Peyer's patch (tissue), 4 donors: ENCODE data around the gene LTB4R. TPM values are rescaled to one million over a fixed set of nuclear protein-coding genes. Genes with fewer than 3 reads are reported as not detected.

Source experiments
- DNase-seq, 3 donors: peaks; one replicate each; pipeline ENCODE4 v3.0.0-alpha.2; 2017 to 2019
- H3K27ac ChIP-seq, 4 donors: fragments of 200-600 bp; sonication (generic); one replicate each; pipeline ENCODE4 v1.5.1; 2016 to 2019
- H3K27me3 ChIP-seq, 2 donors: fragments of 200-600 bp; sonication (generic); one replicate each; pipeline ENCODE4 v1.5.1; 2019
- H3K36me3 ChIP-seq, 3 donors: fragments of 200-600 bp; sonication (generic); one replicate each; pipeline ENCODE4 v1.5.1; 2016 to 2019
- H3K4me1 ChIP-seq, 4 donors: fragments of 200-600 bp; sonication (generic); one replicate each; pipeline ENCODE4 v1.5.1; 2016 to 2019
- H3K4me3 ChIP-seq, 4 donors: fragments of 200-600 bp; sonication (generic); 1 replicate in 3 of 4; 2 replicates in 1 of 4; pipeline ENCODE4 v1.5.1; 2016 to 2019; ENCODE audit warnings: mild to moderate bottlenecking in 1 of 4
- H3K9me3 ChIP-seq, 4 donors: fragments of 200-600 bp; sonication (generic); one replicate each; pipeline ENCODE4 v1.5.1; 2016 to 2019; ENCODE audit warnings: mild to moderate bottlenecking in 1 of 4
- POLR2A ChIP-seq, 2 donors: fragments of 450-650 bp; IDR thresholded peaks; one replicate each; pipeline ENCODE4 v1.5.1; 2017; ENCODE audit warnings: antibody characterized with exemption in 2 of 2, mild to moderate bottlenecking in 2 of 2, moderate library complexity in 2 of 2
- total RNA-seq, 4 donors: library from RNA; depleted of rRNA; stranded (reverse); fragments of >200 nt; gene quantifications; one replicate each; pipeline ENCODE4 v1.1.0, GENCODE V29; 2016
- TF ChIP-seq, protein P1 (sequence below), 6 experiments: fragments of 450-650 bp in 4 of 6; fragments of 200-600 bp in 2 of 6; sonication (generic) in 1 of 6; IDR thresholded peaks; one replicate each; pipeline ENCODE4 v1.5.1; 2017 to 2019; ENCODE audit warnings: antibody characterized with exemption in 6 of 6, mild to moderate bottlenecking in 3 of 6, moderate library complexity in 1 of 6

LTB4R gene
- total RNA-seq, 4 donors from 2014 or later: 5.1 to 28.5 (median 10.1) TPM

DNA sequence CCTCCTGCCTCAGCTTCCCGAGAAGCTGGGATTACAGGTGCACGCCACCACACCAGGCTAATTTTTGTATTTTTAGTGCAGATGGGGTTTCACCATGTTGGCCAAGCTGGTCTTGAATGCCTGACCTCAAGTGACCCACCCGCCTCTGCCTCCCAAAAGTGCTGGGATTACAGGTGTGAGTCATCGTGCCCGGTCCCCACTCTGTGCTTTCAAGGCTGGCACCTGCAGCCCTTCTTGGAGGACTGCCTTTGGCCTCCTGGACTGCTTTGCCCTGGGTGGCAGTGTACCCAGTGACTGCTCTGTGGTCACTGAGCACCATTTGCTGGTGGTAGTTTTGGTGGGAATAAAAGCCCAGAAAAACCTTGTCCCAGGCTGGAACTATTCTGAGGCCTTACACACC, 24.3 kb upstream of the LTB4R start:
- Histone ChIP-seq H3K4me1 (no peaks in the 10 kb centered on the region), H3K36me3 (peaks cover 0 to 29% (median 0%) of the 10 kb centered on the region in 3 donors), H3K4me3 (no peak overlapping the region), H3K27me3 (no peaks in the 10 kb centered on the region), H3K27ac (no peak overlapping the region), H3K9me3 (no peaks in the 10 kb centered on the region)
- TF ChIP-seq POLR2A (IDR thresholded peaks at IDR 0.05): no peak
- TF ChIP-seq, protein P1, sequence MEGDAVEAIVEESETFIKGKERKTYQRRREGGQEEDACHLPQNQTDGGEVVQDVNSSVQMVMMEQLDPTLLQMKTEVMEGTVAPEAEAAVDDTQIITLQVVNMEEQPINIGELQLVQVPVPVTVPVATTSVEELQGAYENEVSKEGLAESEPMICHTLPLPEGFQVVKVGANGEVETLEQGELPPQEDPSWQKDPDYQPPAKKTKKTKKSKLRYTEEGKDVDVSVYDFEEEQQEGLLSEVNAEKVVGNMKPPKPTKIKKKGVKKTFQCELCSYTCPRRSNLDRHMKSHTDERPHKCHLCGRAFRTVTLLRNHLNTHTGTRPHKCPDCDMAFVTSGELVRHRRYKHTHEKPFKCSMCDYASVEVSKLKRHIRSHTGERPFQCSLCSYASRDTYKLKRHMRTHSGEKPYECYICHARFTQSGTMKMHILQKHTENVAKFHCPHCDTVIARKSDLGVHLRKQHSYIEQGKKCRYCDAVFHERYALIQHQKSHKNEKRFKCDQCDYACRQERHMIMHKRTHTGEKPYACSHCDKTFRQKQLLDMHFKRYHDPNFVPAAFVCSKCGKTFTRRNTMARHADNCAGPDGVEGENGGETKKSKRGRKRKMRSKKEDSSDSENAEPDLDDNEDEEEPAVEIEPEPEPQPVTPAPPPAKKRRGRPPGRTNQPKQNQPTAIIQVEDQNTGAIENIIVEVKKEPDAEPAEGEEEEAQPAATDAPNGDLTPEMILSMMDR (IDR thresholded peaks at IDR 0.05): no peak
- DNase-seq: no peak

DNA sequence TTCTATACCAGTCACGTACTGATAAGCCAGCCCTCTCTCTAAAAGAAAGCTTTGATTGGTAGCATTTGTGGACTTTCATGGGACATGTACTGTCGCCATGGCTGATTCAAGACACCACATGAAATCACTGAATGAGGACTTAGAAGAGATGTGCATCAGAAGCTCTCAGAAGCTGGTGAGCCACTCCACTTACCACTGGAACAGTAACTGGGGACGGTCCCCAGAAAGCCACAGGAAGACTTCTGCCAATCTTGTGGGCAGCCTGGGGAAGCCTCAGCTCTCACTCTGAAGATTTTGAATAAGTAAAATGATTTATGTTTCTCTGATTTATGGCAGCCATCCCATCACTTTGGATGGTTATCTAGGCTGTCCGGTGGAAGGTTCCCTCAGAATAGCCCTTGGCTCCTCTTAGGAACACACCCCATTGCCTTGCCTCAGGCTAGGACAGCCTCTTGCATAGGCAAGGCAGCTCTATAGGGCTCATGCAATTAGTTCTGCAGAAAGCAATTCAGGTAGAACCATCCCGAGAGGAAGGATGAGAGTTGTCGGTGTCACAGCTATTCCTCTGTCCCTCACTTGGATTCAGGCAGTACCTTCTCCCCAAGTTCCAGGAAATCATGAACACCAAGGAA, 21.5 kb upstream of the LTB4R start:
- H3K4me3 ChIP-seq: no peak overlapping the region
- no peaks in the 10 kb centered on the region for H3K27me3 ChIP-seq
- H3K27ac ChIP-seq: no peak overlapping the region
- no peak for TF ChIP-seq POLR2A (IDR thresholded peaks at IDR 0.05)
- TF ChIP-seq, protein P1 (IDR thresholded peaks at IDR 0.05): no peak
- peaks cover 0 to 52% (median 0%) of the 10 kb centered on the region in 3 donors for H3K36me3 ChIP-seq
- no peaks in the 10 kb centered on the region for H3K9me3 ChIP-seq
- no peaks in the 10 kb centered on the region for H3K4me1 ChIP-seq
- DNase-seq: no peak

DNA sequence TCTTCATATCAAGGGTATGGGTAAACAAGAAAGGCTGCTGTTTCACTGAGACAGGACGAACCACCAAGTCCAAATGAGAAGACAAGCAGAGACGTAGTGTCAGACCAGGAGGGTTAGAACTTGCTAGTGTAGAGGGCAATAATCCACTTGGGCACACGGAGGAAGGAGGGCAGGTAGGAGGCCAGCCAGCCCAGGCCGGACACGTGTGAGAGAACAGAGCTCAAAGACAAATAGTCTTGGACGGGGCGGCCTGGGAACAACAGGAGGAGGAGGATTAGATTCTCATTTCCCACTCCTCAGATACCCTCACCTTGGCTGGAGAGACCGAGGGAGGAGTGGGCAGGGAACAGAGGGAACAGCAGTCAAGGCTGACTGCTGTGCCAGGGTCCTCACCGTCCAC, 20.6 kb upstream of the LTB4R start:
- TF ChIP-seq, protein P1 (IDR thresholded peaks at IDR 0.05): no peak
- no peak for TF ChIP-seq POLR2A (IDR thresholded peaks at IDR 0.05)

DNA sequence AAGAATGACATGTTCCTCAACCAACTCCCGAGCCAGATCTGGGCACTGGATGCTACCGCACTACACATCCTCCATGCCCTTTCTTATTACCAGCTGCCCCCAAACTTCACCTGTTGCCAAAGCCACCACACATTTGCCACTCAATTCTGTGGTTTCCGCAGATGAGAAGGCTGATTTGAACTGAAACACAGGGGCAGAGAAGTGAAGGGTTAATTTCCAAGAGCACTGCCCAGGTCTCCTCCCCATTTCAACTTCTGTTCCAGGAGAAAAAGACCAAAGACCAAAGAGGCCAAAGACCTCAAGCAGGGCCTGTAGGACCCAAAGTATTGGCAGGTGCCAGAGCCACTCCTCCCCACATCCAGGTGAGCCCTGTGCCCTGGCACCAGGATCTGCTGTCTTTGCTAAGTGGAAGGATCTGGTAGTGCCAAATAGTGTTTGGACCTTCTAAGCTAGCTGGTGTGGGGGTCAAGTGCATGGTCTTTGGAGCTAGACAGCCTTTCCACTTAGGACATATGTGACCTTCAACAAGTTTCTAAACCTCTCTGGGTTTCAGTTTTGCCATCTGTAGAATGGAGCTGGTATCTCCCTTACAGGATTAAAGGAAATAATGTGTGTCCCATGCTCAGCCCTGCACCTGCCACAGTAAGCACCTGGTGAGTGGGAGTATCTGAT, 19.7 kb upstream of the LTB4R start:
- Histone ChIP-seq H3K27me3 (no peaks in the 10 kb centered on the region), H3K27ac (no peak overlapping the region), H3K36me3 (peaks cover 0 to 68% (median 0%) of the 10 kb centered on the region in 3 donors), H3K9me3 (no peaks in the 10 kb centered on the region), H3K4me3 (no peak overlapping the region), H3K4me1 (peaks cover 0 to 1% (median 0%) of the 10 kb centered on the region in 4 donors)
- no peak for TF ChIP-seq POLR2A (IDR thresholded peaks at IDR 0.05)
- TF ChIP-seq, protein P1 (IDR thresholded peaks at IDR 0.05): no peak
- no peak for DNase-seq

More for the DNA sequence above, 20.6 kb upstream of the LTB4R start:
- Histone ChIP-seq H3K4me1 (no peaks in the 10 kb centered on the region), H3K27ac (no peak overlapping the region), H3K9me3 (no peaks in the 10 kb centered on the region), H3K27me3 (no peaks in the 10 kb centered on the region), H3K36me3 (peaks cover 0 to 62% (median 0%) of the 10 kb centered on the region in 3 donors), H3K4me3 (no peak overlapping the region)
- DNase-seq: no peak

DNA sequence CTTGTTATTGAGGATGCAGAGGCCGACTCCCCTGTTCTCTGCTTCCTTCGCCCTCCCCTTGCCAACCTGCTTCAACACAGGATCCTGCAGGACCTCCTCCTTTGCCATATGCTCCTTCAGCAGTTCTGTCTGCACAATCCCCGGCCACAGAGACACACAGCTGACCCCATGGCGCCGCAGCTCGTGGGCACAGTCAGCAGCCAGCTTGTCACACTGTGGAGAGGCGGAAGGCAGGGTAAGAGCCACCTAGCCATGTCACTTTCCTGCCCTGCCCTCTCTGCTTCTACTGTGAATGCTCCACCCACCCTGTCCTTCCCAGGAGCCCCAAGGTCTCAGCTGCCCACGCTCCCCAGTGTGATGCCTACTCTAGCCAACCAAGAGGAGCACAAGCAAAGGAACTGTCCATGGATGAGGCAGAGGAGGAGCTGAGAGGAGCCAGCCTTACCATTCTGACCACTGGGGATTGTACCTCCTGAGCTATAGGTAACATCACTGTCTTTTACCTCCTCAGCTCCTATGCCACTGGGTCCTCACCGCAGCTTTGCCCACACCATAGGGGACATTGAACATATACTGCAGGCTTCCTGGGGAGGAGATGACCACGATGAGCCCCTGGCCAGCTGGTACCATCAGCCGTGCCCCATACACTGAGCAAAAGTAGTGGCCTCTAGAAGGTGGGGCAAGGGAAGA, 19.0 kb upstream of the LTB4R start:
- Histone ChIP-seq H3K36me3 (peaks cover 0 to 68% (median 0%) of the 10 kb centered on the region in 3 donors), H3K4me1 (peaks cover 0 to 8% (median 0%) of the 10 kb centered on the region in 4 donors), H3K4me3 (no peak overlapping the region), H3K27me3 (no peaks in the 10 kb centered on the region), H3K27ac (no peak overlapping the region), H3K9me3 (no peaks in the 10 kb centered on the region)
- TF ChIP-seq, protein P1 (IDR thresholded peaks at IDR 0.05): no peak
- no peak for TF ChIP-seq POLR2A (IDR thresholded peaks at IDR 0.05)
- DNase-seq: no peak
